Aorta (tissue), 5 donors: ENCODE measurements around the gene SLCO4A1. TPM values are rescaled to one million over a fixed set of nuclear protein-coding genes. Genes with fewer than 3 reads are reported as not detected.
A peak's percentile ranks its signal among the peaks of the same experiment; 100 is the strongest.

Source experiments
- ATAC-seq: fragments of 200-7000 bp; cut with Tn5 transposase; one replicate; pipeline ENCODE4 v1.9.1; 2022; ENCODE audit warnings: moderate library complexity; ENCODE audit not compliant: low FRiP score
- DNase-seq, 2 donors: peaks; one replicate each; pipeline ENCODE4 v3.0.0-alpha.2; 2020
- H3K27ac ChIP-seq, 2 donors: one replicate each; pipeline ENCODE4 v1.5.1; 2013; ENCODE audit warnings: low read length in 2 of 2, mild to moderate bottlenecking in 2 of 2, moderate library complexity in 2 of 2, control low read depth in 1 of 2, inconsistent platforms in 1 of 2, low read depth in 1 of 2
- H3K27me3 ChIP-seq, 2 donors: one replicate each; pipeline ENCODE4 v1.6.1; 2013; ENCODE audit warnings: control low read depth in 1 of 2, low read length in 1 of 2, mild to moderate bottlenecking in 1 of 2, moderate library complexity in 1 of 2; ENCODE audit not compliant: insufficient read depth in 2 of 2, control insufficient read depth in 1 of 2
- H3K36me3 ChIP-seq, 2 donors: one replicate each; pipeline ENCODE4 v1.6.1; 2013; ENCODE audit warnings: control low read depth in 1 of 2, low read length in 1 of 2, mild to moderate bottlenecking in 1 of 2; ENCODE audit not compliant: insufficient read depth in 2 of 2, control insufficient read depth in 1 of 2
- H3K4me1 ChIP-seq, 2 donors: one replicate each; pipeline ENCODE4 v1.6.1; 2013; ENCODE audit warnings: low read length in 2 of 2, control low read depth in 1 of 2, mild to moderate bottlenecking in 1 of 2, moderate library complexity in 1 of 2; ENCODE audit not compliant: insufficient read depth in 2 of 2, control insufficient read depth in 1 of 2
- H3K4me3 ChIP-seq, 2 donors: one replicate each; pipeline ENCODE4 v1.5.1; 2013; ENCODE audit warnings: low read length in 2 of 2, control low read depth in 1 of 2, mild to moderate bottlenecking in 1 of 2
- H3K9me3 ChIP-seq: one replicate; pipeline ENCODE4 v1.6.1; 2013; ENCODE audit warnings: mild to moderate bottlenecking, low read length; ENCODE audit not compliant: control insufficient read depth
- WGBS, 2 donors: extraction: QIAGEN DNeasy Blood & Tissue Kit; methylation state at CpG; one replicate each; pipeline ENCODE4 v1.1.7; 2013; 5-methylcytosine and 5-hydroxymethylcytosine counted together
- intact Hi-C, 2 donors: fragments of 100-400 bp; cut with DNase I; formaldehyde crosslinking; loops; one replicate each; pipeline versions ENCODE4 v1.14.2 to v1.15.0; 2022
- polyA plus RNA-seq, 2 donors: library from polyadenylated mRNA; stranded (reverse); fragments of 200-250 nt; gene quantifications; one replicate each; pipeline ENCODE4 v1.2.3, GENCODE V29; 2013
- total RNA-seq, 2 donors: library from RNA; stranded (reverse); fragmentation: NEBNext Ultra II Directional; extraction: Animal tissue kit (Norgen Biotek cat#: 25700); gene quantifications; one replicate each; pipeline ENCODE4 v1.2.1, GENCODE V29; 2021
- donor health status: healthy with polysubstance abuse.
- donor health status: Bipolar disorder and iron deficiency.
- donor health status: DM: no; HTN: no; CAD: no.
- donor health status: DM: no; HTN: no; CAD: no.
- donor health status: DM: yes; HTN: yes; CAD: no.

SLCO4A1 gene
- total and polyA plus RNA-seq, 4 donors = 1.0 to 14.6 (median 9.0) TPM

- Histone ChIP-seq H3K9me3 (no peaks in the 10 kb centered on the region), H3K4me3 (no peak overlapping the region), H3K27ac (no peak overlapping the region), H3K4me1 (no peaks in the 10 kb centered on the region), H3K27me3 (no peaks in the 10 kb centered on the region), H3K36me3 (no peaks in the 10 kb centered on the region)
- intact Hi-C loops = loop anchor here (2.0 to 10.0 kb wide), 4 partner anchors 122 to 336 kb away; partner anchors contain the start of gene BHLHE23 (in 1 of the 2)
- ATAC-seq (peak; percentile 67), DNase-seq (peak in 1 of 2 donors; percentile 74)
- 50% methylated on average over 13 of the region's 13 CpGs for WGBS, 2 donors
Observed at GRCh38 chr20:62668441-62669027, 26.2 kb downstream of the SLCO4A1 start.

GRCh38 chr20:62669249-62669648, 26.9 kb downstream of the SLCO4A1 start:
- WGBS, 2 donors = 90 to 91% methylated on average over 10 of the region's 10 CpGs
- Histone ChIP-seq H3K27ac (no peak overlapping the region), H3K27me3 (no peaks in the 10 kb centered on the region), H3K4me1 (no peaks in the 10 kb centered on the region), H3K36me3 (no peaks in the 10 kb centered on the region), H3K4me3 (no peak overlapping the region), H3K9me3 (no peaks in the 10 kb centered on the region)
- no peak for DNase-seq
- intact Hi-C loops = loop anchor here (2.0 to 10.0 kb wide), 4 partner anchors 122 to 336 kb away; partner anchors contain the start of gene BHLHE23 (in 1 of the 2)
- no peak for ATAC-seq

- 93% methylated on average over 14 of the region's 14 CpGs for WGBS, 2 donors
- Histone ChIP-seq H3K4me1 (no peaks in the 10 kb centered on the region), H3K4me3 (no peak overlapping the region), H3K9me3 (no peaks in the 10 kb centered on the region), H3K36me3 (no peaks in the 10 kb centered on the region), H3K27ac (no peak overlapping the region), H3K27me3 (no peaks in the 10 kb centered on the region)
- DNase-seq = no peak
- ATAC-seq = no peak
- intact Hi-C loops = no loop called here
Observed at GRCh38 chr20:62670156-62670555, 27.9 kb downstream of the SLCO4A1 start.

- intact Hi-C loops = no loop called here
Observed at GRCh38 chr20:62670998-62671397, 28.7 kb downstream of the SLCO4A1 start.

GRCh38 chr20:62671765-62672164, 29.5 kb downstream of the SLCO4A1 start:
- H3K27ac ChIP-seq = no peak overlapping the region
- H3K9me3 ChIP-seq = no peaks in the 10 kb centered on the region
- no peak overlapping the region for H3K4me3 ChIP-seq
- no peaks in the 10 kb centered on the region for H3K4me1 ChIP-seq
- no peak for DNase-seq
- no peaks in the 10 kb centered on the region for H3K27me3 ChIP-seq
- intact Hi-C loops = no loop called here
- no peaks in the 10 kb centered on the region for H3K36me3 ChIP-seq
- no peak for ATAC-seq
- WGBS, 2 donors = 88 to 91% methylated on average over 15 of the region's 15 CpGs

More at GRCh38 chr20:62670998-62671397, 28.7 kb downstream of the SLCO4A1 start:
- H3K4me1 ChIP-seq = no peaks in the 10 kb centered on the region
- 83 to 93% methylated on average over 17 of the region's 17 CpGs for WGBS, 2 donors
- no peak for DNase-seq
- no peaks in the 10 kb centered on the region for H3K36me3 ChIP-seq
- no peaks in the 10 kb centered on the region for H3K27me3 ChIP-seq
- H3K4me3 ChIP-seq = no peak overlapping the region
- H3K9me3 ChIP-seq = no peaks in the 10 kb centered on the region
- no peak overlapping the region for H3K27ac ChIP-seq
- ATAC-seq = no peak

GRCh38 chr20:62674370-62674769, 32.1 kb downstream of the SLCO4A1 start:
- no peak for DNase-seq
- H3K4me1 ChIP-seq = no peaks in the 10 kb centered on the region
- ATAC-seq = no peak
- no peaks in the 10 kb centered on the region for H3K9me3 ChIP-seq
- H3K27ac ChIP-seq = no peak overlapping the region
- no peaks in the 10 kb centered on the region for H3K27me3 ChIP-seq
- no peaks in the 10 kb centered on the region for H3K36me3 ChIP-seq
- intact Hi-C loops = no loop called here
- 84 to 86% methylated on average over 11 of the region's 11 CpGs for WGBS, 2 donors
- H3K4me3 ChIP-seq = no peak overlapping the region

- DNase-seq (peak in 1 of 2 donors; percentile 48), ATAC-seq (no peak)
- Histone ChIP-seq H3K27me3 (no peaks in the 10 kb centered on the region), H3K4me3 (no peak overlapping the region), H3K9me3 (peaks cover 3% of the 10 kb centered on the region), H3K4me1 (no peaks in the 10 kb centered on the region), H3K27ac (no peak overlapping the region), H3K36me3 (no peaks in the 10 kb centered on the region)
- WGBS, 2 donors = 66 to 71% methylated on average over 24 to 25 of the region's 25 CpGs
- intact Hi-C loops = no loop called here
Observed at GRCh38 chr20:62675156-62675876, 33.0 kb downstream of the SLCO4A1 start.

GRCh38 chr20:62675877-62676260, 33.6 kb downstream of the SLCO4A1 start:
- Histone ChIP-seq H3K4me3 (no peak overlapping the region), H3K9me3 (peaks cover 3% of the 10 kb centered on the region), H3K36me3 (no peaks in the 10 kb centered on the region), H3K27ac (no peak overlapping the region), H3K27me3 (no peaks in the 10 kb centered on the region), H3K4me1 (no peaks in the 10 kb centered on the region)
- ATAC-seq = no peak
- DNase-seq = no peak
- intact Hi-C loops = no loop called here
- WGBS, 2 donors = 72 to 77% methylated on average over 13 to 14 of the region's 14 CpGs

GRCh38 chr20:62676976-62677375, 34.7 kb downstream of the SLCO4A1 start:
- no peaks in the 10 kb centered on the region for H3K27me3 ChIP-seq
- peaks cover 3% of the 10 kb centered on the region for H3K9me3 ChIP-seq
- no peaks in the 10 kb centered on the region for H3K36me3 ChIP-seq
- ATAC-seq = no peak
- H3K4me3 ChIP-seq = no peak overlapping the region
- WGBS, 2 donors = 87% methylated on average over 9 of the region's 9 CpGs
- no peak overlapping the region for H3K27ac ChIP-seq
- DNase-seq = no peak
- intact Hi-C loops = no loop called here
- H3K4me1 ChIP-seq = no peaks in the 10 kb centered on the region
